ENCODE measurements around the gene GATA1. TPM values are rescaled to one million over a fixed set of nuclear protein-coding genes. Genes with fewer than 3 reads are reported as not detected.

GATA1 gene
- total and polyA plus RNA-seq, 2 experiments from 2014 or later, result not detected

GRCh38 chrX:48785540-48786214 lies 713 bp upstream of the GATA1 start:
- in situ Hi-C loops (cut with MboI), result no loop called here
- no peaks in the 10 kb centered on the region for H3K9me2 ChIP-seq (ENCODE audit: insufficient read depth)
- no peaks in the 10 kb centered on the region for H3K79me2 ChIP-seq (ENCODE audit: insufficient read depth)
- H2AFZ ChIP-seq, result no peak overlapping the region
- no peaks in the 10 kb centered on the region for H3K27me3 ChIP-seq (replicated peaks; ENCODE audit: insufficient read depth)
- 69 to 83% methylated on average over 8 to 12 of the region's 16 CpGs for WGBS, 2 experiments (ENCODE audit: low coverage in 1 of 2, low lambda C conversion rate in 2 of 2, missing lambda C conversion rate in 2 of 2)
- TF ChIP-seq EZH2phosphoT487 (IDR thresholded peaks at IDR 0.05; ENCODE audit: insufficient read depth, low read depth), result no peak
- TF ChIP-seq EZH2 (IDR thresholded peaks at IDR 0.05; ENCODE audit: insufficient read depth, poor library complexity, severe bottlenecking), result no peak
- no peaks in the 10 kb centered on the region for H3K4me1 ChIP-seq (ENCODE audit: insufficient read depth)
- H3K4me3 ChIP-seq, result no peak overlapping the region
- no peaks in the 10 kb centered on the region for H3K36me3 ChIP-seq (ENCODE audit: low read depth)
- no peaks in the 10 kb centered on the region for H3K9me3 ChIP-seq (ENCODE audit: low read depth)
- H3K27ac ChIP-seq, result no peak overlapping the region
- H3F3A ChIP-seq (ENCODE audit: insufficient read depth), result no peaks in the 10 kb centered on the region
- H3K9ac ChIP-seq, result no peak overlapping the region
- no peak for DNase-seq
- no peak overlapping the region for H3K4me2 ChIP-seq (ENCODE audit: unreplicated experiment)
- H4K20me1 ChIP-seq (ENCODE audit: insufficient read depth), result no peaks in the 10 kb centered on the region

- Histone ChIP-seq H3K9me3 (ENCODE audit: low read depth) (no peaks in the 10 kb centered on the region), H3K9ac (no peak overlapping the region), H3K79me2 (ENCODE audit: insufficient read depth) (no peaks in the 10 kb centered on the region), H3K4me2 (ENCODE audit: unreplicated experiment) (no peak overlapping the region), H3K36me3 (ENCODE audit: low read depth) (no peaks in the 10 kb centered on the region), H3K27ac (no peak overlapping the region), H3K4me3 (no peak overlapping the region), H3F3A (ENCODE audit: insufficient read depth) (no peaks in the 10 kb centered on the region), H2AFZ (no peak overlapping the region), H3K4me1 (ENCODE audit: insufficient read depth) (no peaks in the 10 kb centered on the region), H4K20me1 (ENCODE audit: insufficient read depth) (no peaks in the 10 kb centered on the region), H3K27me3 (replicated peaks; ENCODE audit: insufficient read depth) (no peaks in the 10 kb centered on the region), H3K9me2 (ENCODE audit: insufficient read depth) (no peaks in the 10 kb centered on the region)
- no peak for TF ChIP-seq EZH2 (IDR thresholded peaks at IDR 0.05; ENCODE audit: insufficient read depth, poor library complexity, severe bottlenecking)
- TF ChIP-seq EZH2phosphoT487 (IDR thresholded peaks at IDR 0.05; ENCODE audit: insufficient read depth, low read depth), result no peak
- no peak for DNase-seq
- in situ Hi-C loops (cut with MboI), result no loop called here
- WGBS, 2 experiments (ENCODE audit: low coverage in 1 of 2, low lambda C conversion rate in 2 of 2, missing lambda C conversion rate in 2 of 2), result 40 to 44% methylated on average over 5 to 6 of the region's 6 CpGs
Measured at GRCh38 chrX:48786825-48787504, 575 bp downstream of the GATA1 start.

DNA sequence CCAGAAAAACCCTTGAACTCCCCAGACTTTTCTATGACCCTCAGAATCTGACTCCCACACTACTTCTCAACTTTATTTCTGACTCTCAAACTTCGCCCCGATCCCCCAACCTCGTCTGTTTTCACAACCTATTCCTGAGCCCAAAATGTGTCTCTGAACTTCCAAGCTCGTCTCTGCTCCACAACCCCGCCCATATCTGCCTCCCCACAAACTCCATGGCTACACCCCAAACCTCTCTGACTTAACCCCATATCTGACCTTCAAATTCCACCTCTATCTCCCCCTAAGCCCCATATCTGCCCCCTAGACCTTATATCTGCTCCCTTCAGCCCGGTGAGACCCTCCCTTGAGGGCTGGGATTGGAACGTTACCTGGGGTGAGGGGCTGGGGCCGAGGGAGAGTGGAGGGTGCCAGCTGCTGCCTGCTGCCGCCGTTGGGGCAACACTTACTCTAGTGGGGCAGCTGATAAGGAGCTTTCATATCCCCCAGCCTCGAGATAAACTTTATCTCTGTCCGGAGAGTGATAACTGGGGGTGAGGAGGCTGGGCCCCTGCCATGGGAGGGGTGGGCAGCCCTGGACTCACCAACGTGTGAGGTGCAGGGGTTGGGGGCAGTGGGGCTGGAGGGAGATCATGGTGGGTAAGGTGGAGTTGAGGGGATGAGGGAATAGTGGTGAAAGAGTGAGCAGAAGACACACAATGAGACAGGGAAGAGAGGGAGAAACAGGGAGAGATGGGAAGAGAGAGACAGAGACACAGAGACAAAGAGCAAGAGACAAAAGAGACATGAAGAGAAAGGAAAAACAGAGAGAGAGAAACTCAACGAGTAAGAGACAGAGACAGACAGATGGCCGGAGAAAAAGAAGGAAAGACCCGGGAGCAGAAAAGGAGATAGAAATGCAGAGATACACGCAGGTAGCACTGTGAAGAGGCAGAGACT lies 1.4 kb downstream of the GATA1 start:
- no peaks in the 10 kb centered on the region for H3K79me2 ChIP-seq (ENCODE audit: insufficient read depth)
- no peak for DNase-seq
- in situ Hi-C loops (cut with MboI), result no loop called here
- H3K9me2 ChIP-seq (ENCODE audit: insufficient read depth), result no peaks in the 10 kb centered on the region
- no peaks in the 10 kb centered on the region for H4K20me1 ChIP-seq (ENCODE audit: insufficient read depth)
- H3K4me2 ChIP-seq (ENCODE audit: unreplicated experiment), result no peak overlapping the region
- no peaks in the 10 kb centered on the region for H3K27me3 ChIP-seq (replicated peaks; ENCODE audit: insufficient read depth)
- H3K9me3 ChIP-seq (ENCODE audit: low read depth), result no peaks in the 10 kb centered on the region
- no peaks in the 10 kb centered on the region for H3F3A ChIP-seq (ENCODE audit: insufficient read depth)
- no peak overlapping the region for H3K27ac ChIP-seq
- no peak overlapping the region for H2AFZ ChIP-seq
- H3K36me3 ChIP-seq (ENCODE audit: low read depth), result no peaks in the 10 kb centered on the region
- H3K4me1 ChIP-seq (ENCODE audit: insufficient read depth), result no peaks in the 10 kb centered on the region
- 28 to 41% methylated on average over 10 to 17 of the region's 17 CpGs for WGBS, 2 experiments (ENCODE audit: low coverage in 1 of 2, low lambda C conversion rate in 2 of 2, missing lambda C conversion rate in 2 of 2)
- no peak for TF ChIP-seq EZH2 (IDR thresholded peaks at IDR 0.05; ENCODE audit: insufficient read depth, poor library complexity, severe bottlenecking)
- no peak overlapping the region for H3K9ac ChIP-seq
- no peak overlapping the region for H3K4me3 ChIP-seq

DNA sequence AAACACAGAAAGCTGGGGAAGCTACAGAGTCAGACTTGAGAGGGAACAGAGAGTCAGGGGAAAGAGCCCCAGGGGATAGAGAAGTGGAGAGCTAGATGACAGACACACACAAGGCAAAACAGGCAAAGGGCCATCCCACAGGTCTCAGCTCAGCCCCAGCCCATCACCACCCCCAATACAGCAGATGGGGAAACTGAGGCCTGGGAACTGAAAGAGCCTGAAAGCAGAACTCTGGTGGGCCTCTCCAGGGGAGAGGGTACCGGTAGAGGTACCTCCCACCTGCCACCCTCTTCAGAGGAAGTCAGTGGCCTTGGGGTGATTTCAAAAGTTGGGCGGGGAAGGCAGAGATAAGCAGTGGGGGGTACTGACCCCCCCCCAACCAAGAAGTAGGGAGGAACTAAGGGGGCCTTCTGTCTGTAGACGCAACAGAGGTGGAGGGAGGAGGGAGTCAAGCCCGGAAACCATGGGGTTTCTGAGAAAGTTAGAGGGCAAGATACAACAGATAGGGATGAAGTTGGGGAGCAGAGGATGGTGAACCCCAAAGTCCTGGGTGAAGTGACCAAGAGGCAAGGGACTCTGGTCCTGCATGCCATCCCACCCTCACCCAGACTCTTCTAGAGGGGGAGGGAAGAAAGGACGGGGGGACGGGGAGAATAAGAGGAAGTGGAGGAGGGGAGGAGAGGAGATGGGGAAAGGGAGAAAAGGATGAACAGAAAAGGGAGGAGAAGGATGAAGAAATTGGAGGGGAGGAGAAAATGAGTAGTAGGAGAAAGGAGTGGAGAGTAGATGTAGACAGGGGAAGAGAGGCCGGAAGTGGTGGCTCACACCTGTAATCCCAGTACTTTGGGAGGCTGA lies 3.2 kb downstream of the GATA1 start:
- H3K27ac ChIP-seq, result no peak overlapping the region
- H3K4me3 ChIP-seq, result no peak overlapping the region
- no peak overlapping the region for H2AFZ ChIP-seq
- H3K36me3 ChIP-seq (ENCODE audit: low read depth), result no peaks in the 10 kb centered on the region
- H4K20me1 ChIP-seq (ENCODE audit: insufficient read depth), result no peaks in the 10 kb centered on the region
- H3K4me1 ChIP-seq (ENCODE audit: insufficient read depth), result no peaks in the 10 kb centered on the region
- TF ChIP-seq EZH2 (IDR thresholded peaks at IDR 0.05; ENCODE audit: insufficient read depth, poor library complexity, severe bottlenecking) (no peak), EZH2phosphoT487 (IDR thresholded peaks at IDR 0.05; ENCODE audit: insufficient read depth, low read depth) (no peak)
- WGBS, 2 experiments (ENCODE audit: low coverage in 1 of 2, low lambda C conversion rate in 2 of 2, missing lambda C conversion rate in 2 of 2), result 57 to 80% methylated on average over 2 to 7 of the region's 7 CpGs
- no peak overlapping the region for H3K9ac ChIP-seq
- H3K27me3 ChIP-seq (replicated peaks; ENCODE audit: insufficient read depth), result no peaks in the 10 kb centered on the region
- DNase-seq, result no peak
- no peaks in the 10 kb centered on the region for H3K79me2 ChIP-seq (ENCODE audit: insufficient read depth)
- no peak overlapping the region for H3K4me2 ChIP-seq (ENCODE audit: unreplicated experiment)
- H3K9me2 ChIP-seq (ENCODE audit: insufficient read depth), result no peaks in the 10 kb centered on the region
- no peaks in the 10 kb centered on the region for H3K9me3 ChIP-seq (ENCODE audit: low read depth)
- in situ Hi-C loops (cut with MboI), result no loop called here
- H3F3A ChIP-seq (ENCODE audit: insufficient read depth), result no peaks in the 10 kb centered on the region
